Heart left ventricle (tissue), 16 donors: ENCODE measurements around the gene PKD2L1. TPM values are rescaled to one million over a fixed set of nuclear protein-coding genes. Genes with fewer than 3 reads are reported as not detected.

Source experiments
- ATAC-seq, 4 donors: fragments of 200-7000 bp; cut with Tn5 transposase; one replicate each; pipeline ENCODE4 v1.9.1; 2020 to 2022; ENCODE audit warnings: moderate library complexity in 4 of 4, mild to moderate bottlenecking in 3 of 4, moderate number of reproducible peaks in 1 of 4
- DNase-seq, 5 donors: peaks; one replicate each; pipeline ENCODE4 v3.0.0-alpha.2; 2020
- H3K27ac ChIP-seq, 12 donors: fragments of 200-600 bp; sonication (generic) in 4 of 12; one replicate each; pipeline versions ENCODE4 v1.5.0 to v1.8.0; 2016 to 2022; ENCODE audit warnings: mild to moderate bottlenecking in 2 of 12
- H3K27me3 ChIP-seq, 9 donors: fragments of 200-600 bp; sonication (generic) in 2 of 9; one replicate each; pipeline versions ENCODE4 v1.5.1 to v1.8.0; 2016 to 2022; ENCODE audit warnings: mild to moderate bottlenecking in 3 of 9
- H3K36me3 ChIP-seq, 9 donors: fragments of 200-600 bp; sonication (generic) in 2 of 9; one replicate each; pipeline versions ENCODE4 v1.5.0 to v1.8.0; 2018 to 2022; ENCODE audit warnings: mild to moderate bottlenecking in 2 of 9
- H3K4me1 ChIP-seq, 12 donors: fragments of 200-600 bp; sonication (generic) in 4 of 12; one replicate each; pipeline versions ENCODE4 v1.5.0 to v1.8.0; 2016 to 2022; ENCODE audit warnings: mild to moderate bottlenecking in 3 of 12
- H3K4me3 ChIP-seq, 12 donors: fragments of 200-600 bp; sonication (generic) in 4 of 12; one replicate each; pipeline versions ENCODE4 v1.5.0 to v1.8.0; 2017 to 2022; ENCODE audit warnings: mild to moderate bottlenecking in 9 of 12, moderate library complexity in 4 of 12
- H3K9me3 ChIP-seq, 12 donors: fragments of 200-600 bp; sonication (generic) in 4 of 12; one replicate each; pipeline versions ENCODE4 v1.5.0 to v1.8.0; 2016 to 2022; ENCODE audit warnings: mild to moderate bottlenecking in 1 of 12
- POLR2A ChIP-seq, 2 donors: fragments of 450-650 bp; IDR thresholded peaks; one replicate each; pipeline ENCODE4 v1.6.1; 2017; ENCODE audit warnings: antibody characterized with exemption in 2 of 2, mild to moderate bottlenecking in 2 of 2, moderate library complexity in 2 of 2
- WGBS, 4 donors: extraction: QIAGEN DNeasy Blood & Tissue Kit in 2 of 4; methylation state at CpG; one replicate each; pipeline versions ENCODE4 v1.1.5 to v1.1.7; 2013 to 2018; 5-methylcytosine and 5-hydroxymethylcytosine counted together
- intact Hi-C, 10 donors: fragments of 100-400 bp; cut with DNase I; formaldehyde crosslinking; loops; one replicate each; pipeline versions ENCODE4 v1.11.1 to v1.14.2; 2022
- polyA plus RNA-seq, 2 donors: library from polyadenylated mRNA; stranded (reverse); fragments of 200-250 nt; gene quantifications; one replicate each; pipeline ENCODE4 v1.2.3, GENCODE V29; 2013
- total RNA-seq, 9 donors: library from RNA; depleted of rRNA in 2 of 9; stranded (reverse); fragments of >200 nt in 2 of 9; fragmentation: NEBNext Ultra II Directional in 3 of 9; extraction: Animal tissue kit (Norgen Biotek cat#: 25700) in 3 of 9; gene quantifications; one replicate each; pipeline versions ENCODE4 v1.1.0 to v1.2.4, GENCODE V29; 2016 to 2023
- TF ChIP-seq, protein P1 (sequence below), 12 donors: fragments of 200-600 bp; sonication (generic) in 4 of 12; IDR thresholded peaks; one replicate each; pipeline versions ENCODE4 v1.5.0 to v1.8.0; 2018 to 2022; ENCODE audit warnings: antibody characterized with exemption in 12 of 12, mild to moderate bottlenecking in 5 of 12
- donor health status: ischemic (EF 13 %, LVEDD 7.1; RV severe dilation, severe dysfunction).
- donor health status: healthy with polysubstance abuse.
- donor health status: DM: no; HTN: yes; CAD: no.
- donor health status: DM: no; HTN: no; CAD: no.
- donor health status: ischemic (EF 25% LVEDD 6.9; RV normal size, moderate dysfunction).
- donor health status: ischemic (EF 25% LVEDD 5.7; RV mildly dilated, moderate dysfunction).
- donor health status: healthy.
- donor health status: DM: yes; HTN: yes; CAD: no.
- donor health status: ischemic (EF 35%, LVEDD 5.7; RV mildly dilated, moderate dysfunction).
- donor health status: nonischemic (EF 11% LVEDD 7.7; RV severe dilation, severe dysfunction).
- donor health status: DM: yes; HTN: yes; CAD: no.
- donor health status: PGD.
- donor health status: ischemic (EF 29% LVEDD 5.4; RV normal size, mild dysfunction).
- donor health status: nonischemic (EF 23%, LVEDD 6.1; RV moderate dilation, normal function).

The PKD2L1 gene
- total and polyA plus RNA-seq, 11 donors, result not detected

DNA sequence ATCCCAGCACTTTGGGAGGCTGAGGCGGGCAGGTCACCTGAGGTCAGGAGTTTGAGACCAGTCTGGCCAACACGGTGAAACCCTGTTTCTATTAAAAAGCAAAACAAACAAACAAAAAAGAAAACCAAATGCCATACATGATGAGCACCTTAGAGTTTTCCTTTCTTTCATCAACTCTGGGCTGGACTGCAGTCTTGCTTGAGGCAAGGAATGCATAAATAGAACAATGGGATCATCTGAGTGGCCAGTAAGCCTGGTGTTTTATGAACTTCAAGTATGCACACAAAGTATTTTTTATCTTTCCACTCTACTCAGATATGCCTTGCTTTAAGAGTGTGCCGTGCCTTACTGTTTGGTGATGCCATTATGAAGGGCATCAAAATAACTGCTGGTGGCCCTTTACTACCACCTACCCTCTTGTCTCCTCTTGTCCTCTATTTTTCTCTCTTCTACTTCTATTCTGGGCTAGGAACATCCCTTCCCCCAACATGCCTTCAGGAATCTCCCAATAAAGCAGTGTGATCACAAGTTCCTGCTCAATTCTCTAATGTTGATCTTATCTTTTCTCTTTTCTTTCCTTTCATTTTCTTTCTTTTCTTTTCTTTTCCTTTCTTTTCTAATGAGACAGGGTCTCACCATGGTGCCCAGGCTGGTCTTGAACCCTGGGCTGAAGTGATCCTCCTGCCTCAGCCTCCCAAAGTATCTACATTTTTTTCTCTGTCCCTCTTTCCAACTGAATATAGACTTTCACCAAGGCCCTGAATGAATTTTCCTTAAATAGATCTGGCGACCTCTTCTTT lies 27.2 kb upstream of the PKD2L1 start:
- Histone ChIP-seq H3K9me3 (no peaks in the 10 kb centered on the region), H3K4me3 (no peak overlapping the region), H3K27me3 (no peaks in the 10 kb centered on the region), H3K36me3 (peaks cover 0 to 8% (median 0%) of the 10 kb centered on the region in 9 donors), H3K27ac (no peak overlapping the region), H3K4me1 (peaks cover 0 to 20% (median 14%) of the 10 kb centered on the region in 12 donors)
- ATAC-seq (no peak), DNase-seq (no peak)
- TF ChIP-seq, protein P1, sequence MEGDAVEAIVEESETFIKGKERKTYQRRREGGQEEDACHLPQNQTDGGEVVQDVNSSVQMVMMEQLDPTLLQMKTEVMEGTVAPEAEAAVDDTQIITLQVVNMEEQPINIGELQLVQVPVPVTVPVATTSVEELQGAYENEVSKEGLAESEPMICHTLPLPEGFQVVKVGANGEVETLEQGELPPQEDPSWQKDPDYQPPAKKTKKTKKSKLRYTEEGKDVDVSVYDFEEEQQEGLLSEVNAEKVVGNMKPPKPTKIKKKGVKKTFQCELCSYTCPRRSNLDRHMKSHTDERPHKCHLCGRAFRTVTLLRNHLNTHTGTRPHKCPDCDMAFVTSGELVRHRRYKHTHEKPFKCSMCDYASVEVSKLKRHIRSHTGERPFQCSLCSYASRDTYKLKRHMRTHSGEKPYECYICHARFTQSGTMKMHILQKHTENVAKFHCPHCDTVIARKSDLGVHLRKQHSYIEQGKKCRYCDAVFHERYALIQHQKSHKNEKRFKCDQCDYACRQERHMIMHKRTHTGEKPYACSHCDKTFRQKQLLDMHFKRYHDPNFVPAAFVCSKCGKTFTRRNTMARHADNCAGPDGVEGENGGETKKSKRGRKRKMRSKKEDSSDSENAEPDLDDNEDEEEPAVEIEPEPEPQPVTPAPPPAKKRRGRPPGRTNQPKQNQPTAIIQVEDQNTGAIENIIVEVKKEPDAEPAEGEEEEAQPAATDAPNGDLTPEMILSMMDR (IDR thresholded peaks at IDR 0.05), result no peak
- TF ChIP-seq POLR2A (IDR thresholded peaks at IDR 0.05), result no peak
- 69 to 79% (median 76%) methylated on average over 4 of the region's 4 CpGs for WGBS, 4 donors
- intact Hi-C loops, result no loop called here

DNA sequence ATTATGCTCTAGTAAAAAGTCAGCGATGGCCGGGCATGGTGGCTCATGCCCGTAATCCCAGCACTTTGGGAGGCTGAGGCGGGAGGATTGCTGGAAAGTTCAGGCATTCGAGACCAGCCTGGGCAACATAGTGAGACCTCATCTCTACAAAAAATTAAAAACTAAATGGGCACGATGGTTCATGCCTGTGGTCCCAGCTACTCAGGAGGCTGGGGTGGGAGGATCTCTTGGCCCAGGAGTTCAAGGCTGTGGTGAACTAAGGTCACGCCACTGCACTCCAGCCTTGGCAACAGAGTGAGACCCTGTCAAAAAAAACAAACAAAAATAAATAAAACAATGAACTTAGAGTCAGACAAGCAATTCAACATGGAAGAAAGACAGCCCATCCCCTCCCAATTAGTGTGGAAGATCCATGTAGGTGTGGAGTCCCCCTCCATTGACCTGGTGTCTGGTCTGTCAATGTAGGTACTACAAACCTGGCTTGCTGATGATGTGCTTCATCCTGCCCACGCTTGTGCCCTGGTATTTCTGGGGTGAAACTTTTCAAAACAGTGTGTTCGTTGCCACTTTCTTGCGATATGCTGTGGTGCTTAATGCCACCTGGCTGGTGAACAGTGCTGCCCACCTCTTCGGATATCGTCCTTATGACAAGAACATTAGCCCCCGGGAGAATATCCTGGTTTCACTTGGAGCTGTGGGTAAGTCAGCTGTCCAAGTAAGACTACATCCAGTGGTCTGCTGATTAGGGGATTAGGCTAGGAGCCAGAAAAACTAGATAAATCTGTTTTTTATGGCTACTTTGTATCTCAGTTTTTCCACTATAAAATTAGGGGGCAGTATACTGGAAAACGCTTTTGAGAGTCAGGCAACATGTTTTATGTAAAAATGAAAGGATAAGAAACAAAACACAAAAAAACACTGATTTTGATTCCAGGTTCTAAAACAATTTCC lies 26.3 kb upstream of the PKD2L1 start:
- whole genome bisulfite sequencing, 4 donors, result 89 to 91% (median 90%) methylated on average over 14 of the region's 14 CpGs
- DNase-seq (no peak), ATAC-seq (no peak)
- TF ChIP-seq POLR2A (IDR thresholded peaks at IDR 0.05), result no peak
- TF ChIP-seq, protein P1 (IDR thresholded peaks at IDR 0.05), result no peak
- no peaks in the 10 kb centered on the region for H3K27me3 ChIP-seq
- H3K9me3 ChIP-seq, result no peaks in the 10 kb centered on the region
- H3K4me3 ChIP-seq, result no peak overlapping the region
- intact Hi-C loops, result no loop called here
- peaks cover 0 to 20% (median 14%) of the 10 kb centered on the region in 12 donors for H3K4me1 ChIP-seq
- peaks cover 0 to 11% (median 0%) of the 10 kb centered on the region in 9 donors for H3K36me3 ChIP-seq
- no peak overlapping the region for H3K27ac ChIP-seq

DNA sequence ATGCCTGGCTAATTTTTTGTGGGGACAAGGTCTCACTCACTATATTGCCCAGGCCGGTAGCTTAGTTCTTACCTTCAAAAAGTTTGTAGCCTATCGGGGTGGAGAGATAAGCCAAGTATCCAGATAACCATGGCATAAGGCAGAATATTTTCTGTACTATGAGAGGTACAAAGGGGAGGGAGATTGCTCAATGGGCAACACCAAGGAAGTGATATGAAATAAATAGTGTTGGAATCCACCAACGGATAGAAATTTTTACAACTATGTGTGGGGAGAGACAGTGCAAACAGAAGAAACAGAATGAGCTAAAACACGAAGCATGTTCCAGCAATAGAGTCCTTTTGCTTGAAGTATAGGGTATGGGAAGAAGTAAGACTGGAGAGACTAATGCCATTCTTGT lies 25.1 kb upstream of the PKD2L1 start:
- H3K27ac ChIP-seq, result no peak overlapping the region
- no peaks in the 10 kb centered on the region for H3K9me3 ChIP-seq
- peaks cover 0 to 20% (median 14%) of the 10 kb centered on the region in 12 donors for H3K4me1 ChIP-seq
- WGBS, 4 donors, result 70 to 80% (median 74%) methylated on average over 4 of the region's 4 CpGs
- ATAC-seq (no peak), DNase-seq (no peak)
- peaks cover 0 to 11% (median 0%) of the 10 kb centered on the region in 9 donors for H3K36me3 ChIP-seq
- intact Hi-C loops, result no loop called here
- no peak overlapping the region for H3K4me3 ChIP-seq
- no peaks in the 10 kb centered on the region for H3K27me3 ChIP-seq
- TF ChIP-seq, protein P1 (IDR thresholded peaks at IDR 0.05), result no peak
- no peak for TF ChIP-seq POLR2A (IDR thresholded peaks at IDR 0.05)
